GM23248 (cell line): ENCODE results near the gene CDX1.

ENCODE experiments used
- EZH2 ChIP-seq: fragments of 200-600 bp; sonication (generic); IDR thresholded peaks from 2 replicates; pipeline ENCODE4 v1.6.1; 2018; ENCODE audit warnings: antibody characterized with exemption, mild to moderate bottlenecking; ENCODE audit not compliant: insufficient read depth, poor library complexity, severe bottlenecking
- EZH2phosphoT487 ChIP-seq: fragments of 200-600 bp; sonication (generic); IDR thresholded peaks from 2 replicates; pipeline ENCODE4 v1.6.1; 2018; ENCODE audit warnings: antibody characterized with exemption, moderate library complexity, mild to moderate bottlenecking, low read depth; ENCODE audit not compliant: insufficient read depth

DNA sequence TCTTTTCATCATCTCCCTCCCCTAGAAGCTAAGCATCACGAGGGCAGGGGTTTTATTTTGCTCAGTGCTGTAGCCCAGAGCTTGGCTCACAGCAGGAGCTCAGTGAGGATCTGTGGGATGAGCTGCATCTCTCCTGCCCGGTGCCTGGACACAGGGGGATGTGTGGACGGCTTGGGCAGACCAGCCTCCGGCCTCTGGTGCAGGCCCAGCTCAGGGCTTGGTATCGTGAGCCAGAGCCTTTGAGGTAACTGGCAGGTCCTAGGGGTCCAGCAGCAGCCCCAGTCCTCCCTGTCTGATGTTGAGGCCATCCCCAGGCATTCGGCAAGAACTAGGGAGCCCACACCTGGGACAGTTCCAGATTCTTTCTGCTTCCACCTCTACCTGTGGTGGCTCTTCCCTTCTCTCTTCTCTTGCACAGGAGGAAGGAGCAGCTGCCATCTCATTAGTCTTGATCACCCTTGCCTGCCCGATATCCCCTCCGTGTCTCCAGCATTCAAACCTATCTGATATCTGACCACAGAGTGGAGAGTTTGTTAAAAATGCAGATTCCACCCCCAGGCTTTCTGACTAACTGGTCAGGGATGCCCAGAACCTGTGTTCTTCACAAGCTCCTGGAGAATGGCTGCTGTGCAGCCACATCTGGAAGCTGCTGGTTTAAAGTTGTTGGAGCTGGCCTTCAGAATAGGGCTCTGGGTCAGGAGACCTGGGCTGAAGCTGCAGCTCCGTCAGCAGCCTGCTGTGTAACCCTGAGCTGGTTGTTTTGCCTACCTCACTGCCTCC lies 15.4 kb downstream of the CDX1 start:
- TF ChIP-seq EZH2phosphoT487 (no peak), EZH2 (no peak)
